GM12891 (cell line): ENCODE data around the gene RUNX2.

ENCODE experiments used
- DNase-seq: peaks from one replicate; pipeline ENCODE4 v3.0.0; 2011; ENCODE audit warnings: low spot score; ENCODE audit not compliant: insufficient read length
- FAIRE-seq: peaks from 2 replicates; lab custom pipeline; 2011; peaks lifted over from hg19 to GRCh38; lab: Jason Lieb, UNC
- PAX5 ChIP-seq: IDR thresholded peaks from 2 replicates; pipeline ENCODE4 v1.6.1; 2011; ENCODE audit warnings: low read length, moderate library complexity, mild to moderate bottlenecking; ENCODE audit not compliant: insufficient read depth, severe bottlenecking
- POLR2A ChIP-seq: IDR thresholded peaks from 2 replicates; pipeline ENCODE4 v1.6.1; 2011; ENCODE audit warnings: low read depth, low read length, control low read depth
- POLR2AphosphoS5 ChIP-seq: IDR thresholded peaks from 2 replicates; pipeline ENCODE4 v1.6.1; 2011; ENCODE audit warnings: low read depth, low read length, control low read depth
- POU2F2 ChIP-seq: IDR thresholded peaks from 2 replicates; pipeline ENCODE4 v1.6.1; 2011; ENCODE audit warnings: low read depth, mild to moderate bottlenecking, control low read depth, low read length, moderate library complexity
- SPI1 ChIP-seq: IDR thresholded peaks from 2 replicates; pipeline ENCODE4 v1.6.1; 2011; ENCODE audit warnings: low read depth, low read length, control low read depth
- TAF1 ChIP-seq: IDR thresholded peaks from 2 replicates; pipeline ENCODE4 v1.6.1; 2011; ENCODE audit warnings: low read depth, low read length, control low read depth

Gene RUNX2

GRCh38 chr6:45642331-45643125 is 314.4 kb downstream of the RUNX2 start:
- no peak for FAIRE-seq

GRCh38 chr6:45643126-45643525 is 315.0 kb downstream of the RUNX2 start:
- FAIRE-seq: no peak
- no peak for DNase-seq
- TF ChIP-seq POLR2A (no peak), TAF1 (no peak), POLR2AphosphoS5 (no peak), POU2F2 (no peak), PAX5 (no peak), SPI1 (no peak)

More at GRCh38 chr6:45642331-45643125, 314.4 kb downstream of the RUNX2 start:
- TF ChIP-seq SPI1: no peak
- TF ChIP-seq TAF1: no peak
- no peak for TF ChIP-seq POU2F2
- no peak for TF ChIP-seq POLR2A
- no peak for TF ChIP-seq POLR2AphosphoS5
- no peak for DNase-seq

GRCh38 chr6:45644720-45645119 is 316.6 kb downstream of the RUNX2 start:
- FAIRE-seq: no peak
- no peak for TF ChIP-seq POLR2A
- TF ChIP-seq POU2F2: no peak
- no peak for TF ChIP-seq SPI1
- TF ChIP-seq TAF1: no peak
- TF ChIP-seq PAX5: no peak
- TF ChIP-seq POLR2AphosphoS5: no peak
- DNase-seq: no peak

- TF ChIP-seq PAX5 (no peak), SPI1 (no peak), POU2F2 (no peak), POLR2A (no peak), POLR2AphosphoS5 (no peak), TAF1 (no peak)
- no peak for FAIRE-seq
- no peak for DNase-seq
Observed at GRCh38 chr6:45645302-45645701, 317.2 kb downstream of the RUNX2 start.

- DNase-seq: no peak
- TF ChIP-seq SPI1 (no peak), TAF1 (no peak), PAX5 (no peak), POU2F2 (no peak), POLR2A (no peak), POLR2AphosphoS5 (no peak)
- no peak for FAIRE-seq
Observed at GRCh38 chr6:45647341-45648261, 319.5 kb downstream of the RUNX2 start.

- no peak for FAIRE-seq
- no peak for TF ChIP-seq POLR2AphosphoS5
- TF ChIP-seq POU2F2: no peak
- no peak for TF ChIP-seq TAF1
- TF ChIP-seq PAX5: no peak
- TF ChIP-seq POLR2A: no peak
- no peak for TF ChIP-seq SPI1
- DNase-seq: no peak
Observed at GRCh38 chr6:45648262-45648620, 320.1 kb downstream of the RUNX2 start.

- DNase-seq: no peak
- FAIRE-seq: no peak
- TF ChIP-seq POLR2A: no peak
Observed at GRCh38 chr6:45650524-45651135, 322.5 kb downstream of the RUNX2 start.

- no peak for TF ChIP-seq POU2F2
- TF ChIP-seq PAX5: no peak
- no peak for TF ChIP-seq TAF1
- no peak for TF ChIP-seq SPI1
- TF ChIP-seq POLR2A: no peak
- TF ChIP-seq POLR2AphosphoS5: no peak
- FAIRE-seq (no peak), DNase-seq (no peak)
Observed at GRCh38 chr6:45651301-45651700, 323.2 kb downstream of the RUNX2 start.

- no peak for FAIRE-seq
Observed at GRCh38 chr6:45652416-45652815, 324.3 kb downstream of the RUNX2 start.

More at GRCh38 chr6:45652416-45652815, 324.3 kb downstream of the RUNX2 start:
- TF ChIP-seq POLR2A: no peak
- no peak for TF ChIP-seq POLR2AphosphoS5
- TF ChIP-seq SPI1: no peak
- no peak for TF ChIP-seq POU2F2
- DNase-seq: no peak
